K562 (cell line): ENCODE results near the gene IMPG2. TPM values are rescaled to one million over a fixed set of nuclear protein-coding genes. Genes with fewer than 3 reads are reported as not detected.

Source experiments
- ATAC-seq: fragments of 200-7000 bp; cut with Tn5 transposase; 3 replicates; pipeline ENCODE4 v1.9.1; 2020; ENCODE audit warnings: moderate library complexity
- BruUV-seq: library from RNA; stranded (reverse); fragments of 400-500 nt; replicated peaks from 2 replicates; lab custom pipeline; 2021; lab: Mats Ljungman, UMichigan
- CTCF ChIA-PET: fragments of 300-600 bp; formaldehyde crosslinking; extraction: SDS; loops from one replicate; lab custom pipeline; 2021; ENCODE audit warnings: low intra/inter-chr PET ratio; lab: Yijun Ruan, JAX
- POLR2A ChIA-PET: fragments of 300-600, 350-650 bp; sonication (Branson Sonifier 250); formaldehyde crosslinking; extraction: SDS; loops from one replicate; lab custom pipeline; 2021; ENCODE audit warnings: antibody characterized with exemption, inconsistent platforms; lab: Yijun Ruan, JAX
- DNase-seq, 4 experiments: peaks; one replicate each; pipeline versions ENCODE4 v3.0.0 to v3.0.0-alpha.2; 2011 to 2018; ENCODE audit warnings: low spot score in 3 of 4, mixed read lengths in 3 of 4; ENCODE audit errors: extremely low read depth in 1 of 4
- FAIRE-seq: peaks from 2 replicates; lab custom pipeline; 2011; peaks lifted over from hg19 to GRCh38; lab: Jason Lieb, UNC
- H2AFZ ChIP-seq: 2 replicates; pipeline ENCODE4 v1.6.0; 2011; ENCODE audit warnings: low read depth, low read length, control low read depth, inconsistent platforms
- H3K27ac ChIP-seq: fragments of 200-600 bp; 3 replicates; pipeline ENCODE4 v1.8.0; 2011; ENCODE audit warnings: low read depth, mild to moderate bottlenecking, control low read depth, inconsistent platforms, low read length, moderate library complexity, mixed read lengths; ENCODE audit errors: extremely low read depth
- H3K27me3 ChIP-seq, 2 experiments: fragments of 300-600 bp in 1 of 2; 2 replicates in 1 of 2; 3 replicates in 1 of 2; pipeline versions ENCODE4 v1.6.0 to v1.8.0; 2011; ENCODE audit warnings: inconsistent platforms in 2 of 2, low read length in 2 of 2, mild to moderate bottlenecking in 1 of 2, mixed read lengths in 1 of 2, moderate library complexity in 1 of 2; ENCODE audit not compliant: control insufficient read depth in 2 of 2, insufficient read depth in 2 of 2
- H3K36me3 ChIP-seq: fragments of 300-600 bp; 3 replicates; pipeline ENCODE4 v1.8.0; 2011; ENCODE audit warnings: mild to moderate bottlenecking, low read length, inconsistent platforms; ENCODE audit not compliant: control insufficient read depth, insufficient read depth
- H3K4me1 ChIP-seq, 2 experiments: fragments of 200-600 bp in 1 of 2; replicated peaks in 1 of 2; 2 replicates in 1 of 2; 3 replicates in 1 of 2; pipeline versions ENCODE4 v1.5.1 to v1.8.0; 2011; ENCODE audit warnings: inconsistent platforms in 2 of 2, low read length in 2 of 2, mild to moderate bottlenecking in 1 of 2, mixed read lengths in 1 of 2, moderate library complexity in 1 of 2; ENCODE audit not compliant: control insufficient read depth in 2 of 2, insufficient read depth in 2 of 2
- H3K4me2 ChIP-seq: 2 replicates; pipeline ENCODE4 v1.6.1; 2011; ENCODE audit warnings: low read length, control low read depth, inconsistent platforms, mixed read lengths; ENCODE audit not compliant: insufficient read depth
- H3K4me3 ChIP-seq: fragments of 200-600 bp; sonication (generic), shearing (Covaris generic); 2 replicates; pipeline ENCODE4 v1.5.1; 2016; ENCODE audit warnings: control low read depth, inconsistent platforms
- H3K79me2 ChIP-seq: fragments of 200-600 bp; 3 replicates; pipeline ENCODE4 v1.8.0; 2011; ENCODE audit warnings: low read length, inconsistent platforms; ENCODE audit not compliant: control insufficient read depth, insufficient read depth
- H3K9ac ChIP-seq, 2 experiments: 2 replicates each; pipeline versions ENCODE4 v1.6.0 to v1.6.1; 2011; ENCODE audit warnings: low read depth in 2 of 2, low read length in 2 of 2, control low read depth in 1 of 2, inconsistent platforms in 1 of 2, mild to moderate bottlenecking in 1 of 2, mixed read lengths in 1 of 2; ENCODE audit not compliant: insufficient read depth in 1 of 2
- H3K9me1 ChIP-seq: one replicate; pipeline ENCODE4 v1.6.0; 2011; ENCODE audit warnings: inconsistent platforms, mild to moderate bottlenecking, low read length, moderate library complexity; ENCODE audit not compliant: control insufficient read depth, insufficient read depth
- H3K9me3 ChIP-seq: replicated peaks from 2 replicates; pipeline ENCODE4 v1.5.1; 2011; ENCODE audit warnings: low read depth, low read length, inconsistent platforms; ENCODE audit not compliant: control insufficient read depth, insufficient read depth
- H4K20me1 ChIP-seq: replicated peaks from 2 replicates; pipeline ENCODE4 v1.6.1; 2011; ENCODE audit warnings: low read length, inconsistent platforms, mixed read lengths; ENCODE audit not compliant: control insufficient read depth, insufficient read depth
- FOXM1 ChIP-seq, 2 experiments: fragments of 450-650 bp in 1 of 2; sonication (generic) in 1 of 2; formaldehyde crosslinking in 1 of 2; IDR thresholded peaks; 2 replicates each; pipeline versions ENCODE4 v1.6.1 to v1.9.0; 2017 to 2022; ENCODE audit warnings: low read depth in 2 of 2, mild to moderate bottlenecking in 2 of 2, missing genetic modification reagents in 1 of 2, moderate library complexity in 1 of 2
- NR2C1 ChIP-seq, 2 experiments: fragments of 450-650 bp; IDR thresholded peaks; 2 replicates each; pipeline ENCODE4 v1.6.1; 2017; ENCODE audit warnings: mild to moderate bottlenecking in 2 of 2, antibody characterized with exemption in 1 of 2, inconsistent platforms in 1 of 2, missing compliant biosample characterization in 1 of 2, missing genetic modification characterization in 1 of 2
- NR2F6 ChIP-seq: fragments of 450-650 bp; formaldehyde crosslinking; IDR thresholded peaks from 2 replicates; pipeline ENCODE4 v1.4.0; 2020; ENCODE audit warnings: mild to moderate bottlenecking
- SMAD3 ChIP-seq: fragments of 450-650 bp; formaldehyde crosslinking; conservative IDR thresholded peaks from 2 replicates; pipeline ENCODE4 v1.4.0; 2020; ENCODE audit warnings: mild to moderate bottlenecking
- SMAD4 ChIP-seq: fragments of 250-450 bp; sonication (Bioruptor Pico); conservative IDR thresholded peaks from 2 replicates; pipeline ENCODE4 v1.8.0; 2021; ENCODE audit warnings: inconsistent platforms, mild to moderate bottlenecking, moderate library complexity
- TAF9B ChIP-seq: fragments of 450-650 bp; IDR thresholded peaks from 2 replicates; pipeline ENCODE4 v1.6.1; 2018; ENCODE audit warnings: mild to moderate bottlenecking; ENCODE audit not compliant: partially characterized antibody
- TSC22D4 ChIP-seq: fragments of 450-650 bp; IDR thresholded peaks from 2 replicates; pipeline ENCODE4 v1.6.1; 2016; ENCODE audit warnings: missing genetic modification characterization, missing biosample characterization, control low read depth
- ZNF75A ChIP-seq: fragments of 450-650 bp; formaldehyde crosslinking; IDR thresholded peaks from 2 replicates; pipeline ENCODE4 v1.4.0; 2020; ENCODE audit warnings: mild to moderate bottlenecking
- WGBS: fragments of 100-300 bp; shearing (Covaris generic); methylation state at CpG from one replicate; pipeline ENCODE4 v1.1.6; 2016; ENCODE audit warnings: low coverage, mixed read lengths; ENCODE audit not compliant: insufficient coverage; ENCODE audit errors: missing lambda C conversion rate; 5-methylcytosine and 5-hydroxymethylcytosine counted together
- in situ Hi-C: fragments of 300-500 bp; cut with MboI; formaldehyde crosslinking; loops from 4 replicates; pipeline ENCODE4 v1.15.0; 2018; ENCODE audit warnings: inconsistent platforms, mixed read lengths
- intact Hi-C: fragments of 100-400 bp; cut with micrococcal nuclease; formaldehyde crosslinking; loops from 2 replicates; pipeline ENCODE4 v1.14.2; 2022
- polyA plus RNA-seq, 8 experiments: library from polyadenylated mRNA; depleted of rRNA in 4 of 8; stranded (reverse) in 5 of 8; unstranded in 3 of 8; fragments of >200 nt; fragmentation: Nextera tagmentation in 2 of 8; fragmentation: Illumina TruSeq in 1 of 8; extraction: Ambion mirVana in 2 of 8; extraction: Trizol in 1 of 8; gene quantifications; 2 replicates each; pipeline versions ENCODE4 v1.2.1 to v1.2.3, GENCODE V29; 2011 to 2014; ENCODE audit warnings: inconsistent platforms in 1 of 8, missing spikeins in 1 of 8
- total RNA-seq, 7 experiments: library from RNA; depleted of rRNA in 6 of 7; stranded (reverse); fragments of >200 nt in 6 of 7; fragmentation: Illumina TruSeq in 2 of 7; extraction: Trizol in 2 of 7; gene quantifications; 2 replicates each; pipeline versions ENCODE4 v1.2.1 to v1.2.3, GENCODE V29; 2011 to 2021; ENCODE audit warnings: low replicate concordance in 1 of 7
- TF ChIP-seq, protein P1 (sequence below): fragments of 250-450 bp; sonication (Bioruptor Pico); IDR thresholded peaks from 2 replicates; pipeline ENCODE4 v1.8.0; 2022; ENCODE audit warnings: inconsistent platforms, mild to moderate bottlenecking, moderate library complexity, borderline replicate concordance

Gene IMPG2
- total and polyA plus RNA-seq, 9 of the 15 experiments (the other 6 are each of a cell fraction or from before 2014, with no cell fraction given), result 0.04 to 0.36 (median 0.09) TPM

DNA sequence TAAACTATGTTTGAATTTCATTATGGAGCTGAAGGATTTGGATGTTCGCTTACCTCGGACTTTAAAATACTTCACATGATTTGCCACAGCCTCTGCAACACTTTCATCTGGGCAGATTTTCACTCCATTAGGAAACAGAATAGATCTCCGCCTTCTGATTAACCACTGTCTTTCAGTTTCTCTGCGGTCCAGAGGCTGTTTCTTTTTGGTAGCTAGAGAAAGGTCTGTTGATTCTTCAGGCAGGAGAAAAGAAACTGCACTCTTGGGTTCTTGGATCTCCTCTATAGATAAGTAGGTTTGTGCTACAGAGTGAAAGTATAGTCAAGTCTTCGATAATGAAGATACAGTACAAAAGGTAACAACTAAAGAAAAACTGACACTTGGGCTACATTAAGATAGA lies 844 bp downstream of the IMPG2 start:
- no peak for TF ChIP-seq SMAD3 (CRISPR knock-in tag)
- TF ChIP-seq TAF9B, result no peak
- TF ChIP-seq FOXM1 (IDR thresholded peaks at IDR 0.05; ENCODE audit: low read depth), result no peak
- TF ChIP-seq FOXM1 (CRISPR knock-in tag; IDR thresholded peaks at IDR 0.05; ENCODE audit: low read depth), result no peak
- TF ChIP-seq, protein P1, sequence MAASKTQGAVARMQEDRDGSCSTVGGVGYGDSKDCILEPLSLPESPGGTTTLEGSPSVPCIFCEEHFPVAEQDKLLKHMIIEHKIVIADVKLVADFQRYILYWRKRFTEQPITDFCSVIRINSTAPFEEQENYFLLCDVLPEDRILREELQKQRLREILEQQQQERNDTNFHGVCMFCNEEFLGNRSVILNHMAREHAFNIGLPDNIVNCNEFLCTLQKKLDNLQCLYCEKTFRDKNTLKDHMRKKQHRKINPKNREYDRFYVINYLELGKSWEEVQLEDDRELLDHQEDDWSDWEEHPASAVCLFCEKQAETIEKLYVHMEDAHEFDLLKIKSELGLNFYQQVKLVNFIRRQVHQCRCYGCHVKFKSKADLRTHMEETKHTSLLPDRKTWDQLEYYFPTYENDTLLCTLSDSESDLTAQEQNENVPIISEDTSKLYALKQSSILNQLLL (CRISPR knock-in tag), result no peak
- no peak for TF ChIP-seq NR2F6 (CRISPR knock-in tag)
- TF ChIP-seq ZNF75A (CRISPR knock-in tag), result no peak
- TF ChIP-seq TSC22D4 (tag), result no peak
- no peak for TF ChIP-seq SMAD4 (CRISPR knock-in tag)
- TF ChIP-seq NR2C1 (IDR thresholded peaks at IDR 0.05), result no peak
- no peak for TF ChIP-seq NR2C1 (tag; IDR thresholded peaks at IDR 0.05)
- no TSS peak for BruUV-seq
- ATAC-seq, result no peak; the same call in 2 of the 3 replicates
- no peaks in the 10 kb centered on the region for H4K20me1 ChIP-seq
- H2AFZ ChIP-seq, result no peak overlapping the region
- H3K36me3 ChIP-seq, result no peaks in the 10 kb centered on the region
- no peak overlapping the region for H3K4me2 ChIP-seq
- in situ Hi-C loops (no loop called here), intact Hi-C loops (no loop called here)
- 64% methylated on average over 5 of the region's 5 CpGs for WGBS
- ChIA-PET CTCF (no interaction called here), POLR2A (no interaction called here)
- no peak overlapping the region for H3K27ac ChIP-seq
- H3K4me3 ChIP-seq, result no peak overlapping the region
- H3K4me1 ChIP-seq, result no peaks in the 10 kb centered on the region
- H3K9ac ChIP-seq, result no peak overlapping the region
- H3K9me3 ChIP-seq, result no peaks in the 10 kb centered on the region
- H3K27me3 ChIP-seq, result no peaks in the 10 kb centered on the region
- no peaks in the 10 kb centered on the region for H3K79me2 ChIP-seq
- no peaks in the 10 kb centered on the region for H3K9me1 ChIP-seq
- FAIRE-seq, result no peak
- no peak for DNase-seq
